Measurements from ENCODE around the gene CCDC88C.

- TF ChIP-seq CTCF (IDR thresholded peaks at IDR 0.05; ENCODE audit: low read length) (no peak), EZH2 (IDR thresholded peaks at IDR 0.05; ENCODE audit: borderline replicate concordance, low read length) (no peak)
Measured at GRCh38 chr14:91294153-91294552, 123.5 kb downstream of the CCDC88C start.
